ENCODE results near the gene KIF20B.

DNA sequence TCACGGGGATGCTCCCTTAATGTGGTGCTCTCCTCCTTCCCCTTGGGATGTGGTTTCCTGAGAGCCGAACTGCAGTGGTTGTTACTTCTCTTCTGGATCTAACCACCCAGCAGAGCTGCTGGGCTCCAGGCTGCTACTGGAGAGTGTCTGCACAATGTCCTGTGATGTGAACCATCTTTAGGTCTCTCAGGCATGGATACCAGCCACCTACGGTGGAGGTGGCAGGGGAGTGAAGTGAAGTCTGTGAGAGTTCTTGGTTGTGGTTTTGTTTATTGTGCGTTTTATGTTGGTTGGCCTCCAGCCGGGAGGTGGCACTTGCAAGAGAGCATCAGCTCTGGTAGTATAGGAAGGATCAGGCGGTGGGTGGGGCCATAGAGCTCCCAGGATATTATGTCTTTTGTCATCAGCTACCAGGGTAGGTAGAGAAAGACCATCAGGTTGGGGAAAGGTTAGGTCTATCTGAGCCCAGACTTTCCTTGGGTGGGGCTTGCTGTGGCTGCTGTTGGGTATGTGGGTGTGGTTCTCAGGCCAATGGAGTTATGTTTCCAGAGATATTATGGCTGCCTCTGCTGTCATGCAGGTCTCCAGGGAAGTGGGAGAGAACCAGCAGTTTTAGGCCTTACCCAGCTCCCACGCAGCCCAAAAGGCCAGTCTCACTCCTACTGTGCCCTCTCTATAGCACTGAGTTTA lies 87.9 kb downstream of the KIF20B start:
- TF ChIP-seq, protein P1, sequence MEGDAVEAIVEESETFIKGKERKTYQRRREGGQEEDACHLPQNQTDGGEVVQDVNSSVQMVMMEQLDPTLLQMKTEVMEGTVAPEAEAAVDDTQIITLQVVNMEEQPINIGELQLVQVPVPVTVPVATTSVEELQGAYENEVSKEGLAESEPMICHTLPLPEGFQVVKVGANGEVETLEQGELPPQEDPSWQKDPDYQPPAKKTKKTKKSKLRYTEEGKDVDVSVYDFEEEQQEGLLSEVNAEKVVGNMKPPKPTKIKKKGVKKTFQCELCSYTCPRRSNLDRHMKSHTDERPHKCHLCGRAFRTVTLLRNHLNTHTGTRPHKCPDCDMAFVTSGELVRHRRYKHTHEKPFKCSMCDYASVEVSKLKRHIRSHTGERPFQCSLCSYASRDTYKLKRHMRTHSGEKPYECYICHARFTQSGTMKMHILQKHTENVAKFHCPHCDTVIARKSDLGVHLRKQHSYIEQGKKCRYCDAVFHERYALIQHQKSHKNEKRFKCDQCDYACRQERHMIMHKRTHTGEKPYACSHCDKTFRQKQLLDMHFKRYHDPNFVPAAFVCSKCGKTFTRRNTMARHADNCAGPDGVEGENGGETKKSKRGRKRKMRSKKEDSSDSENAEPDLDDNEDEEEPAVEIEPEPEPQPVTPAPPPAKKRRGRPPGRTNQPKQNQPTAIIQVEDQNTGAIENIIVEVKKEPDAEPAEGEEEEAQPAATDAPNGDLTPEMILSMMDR (IDR thresholded peaks at IDR 0.05; ENCODE audit: insufficient read depth, low read length, poor library complexity, severe bottlenecking): no peak
- TF ChIP-seq EZH2phosphoT487 (conservative IDR thresholded peaks at IDR 0.05; ENCODE audit: low read length): no peak
